A673 (cell line): ENCODE measurements around the gene BRPF3.

Experiments
- EZH2 ChIP-seq: fragments of 200-600 bp; sonication (generic); IDR thresholded peaks from 2 replicates; pipeline ENCODE4 v1.6.1; 2017; ENCODE audit warnings: borderline replicate concordance, low read depth, mild to moderate bottlenecking, mixed read lengths, antibody characterized with exemption, low read length; ENCODE audit not compliant: poor library complexity, severe bottlenecking
- TF ChIP-seq, protein P1 (sequence below): fragments of 300-800, 200-600 bp; sonication (generic); conservative IDR thresholded peaks from 2 replicates; pipeline ENCODE4 v1.5.1; 2017; ENCODE audit warnings: low read depth, mild to moderate bottlenecking, antibody characterized with exemption, low read length, moderate library complexity, mixed read lengths

- TF ChIP-seq, protein P1, sequence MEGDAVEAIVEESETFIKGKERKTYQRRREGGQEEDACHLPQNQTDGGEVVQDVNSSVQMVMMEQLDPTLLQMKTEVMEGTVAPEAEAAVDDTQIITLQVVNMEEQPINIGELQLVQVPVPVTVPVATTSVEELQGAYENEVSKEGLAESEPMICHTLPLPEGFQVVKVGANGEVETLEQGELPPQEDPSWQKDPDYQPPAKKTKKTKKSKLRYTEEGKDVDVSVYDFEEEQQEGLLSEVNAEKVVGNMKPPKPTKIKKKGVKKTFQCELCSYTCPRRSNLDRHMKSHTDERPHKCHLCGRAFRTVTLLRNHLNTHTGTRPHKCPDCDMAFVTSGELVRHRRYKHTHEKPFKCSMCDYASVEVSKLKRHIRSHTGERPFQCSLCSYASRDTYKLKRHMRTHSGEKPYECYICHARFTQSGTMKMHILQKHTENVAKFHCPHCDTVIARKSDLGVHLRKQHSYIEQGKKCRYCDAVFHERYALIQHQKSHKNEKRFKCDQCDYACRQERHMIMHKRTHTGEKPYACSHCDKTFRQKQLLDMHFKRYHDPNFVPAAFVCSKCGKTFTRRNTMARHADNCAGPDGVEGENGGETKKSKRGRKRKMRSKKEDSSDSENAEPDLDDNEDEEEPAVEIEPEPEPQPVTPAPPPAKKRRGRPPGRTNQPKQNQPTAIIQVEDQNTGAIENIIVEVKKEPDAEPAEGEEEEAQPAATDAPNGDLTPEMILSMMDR, result no peak
- no peak for TF ChIP-seq EZH2
Observed at GRCh38 chr6:36221674-36222073, 25.1 kb downstream of the BRPF3 start.
